Thyroid gland (tissue), 4 donors: ENCODE results near the gene GALP. TPM values are rescaled to one million over a fixed set of nuclear protein-coding genes. Genes with fewer than 3 reads are reported as not detected.

Experiments used
- DNase-seq, 2 donors: peaks; one replicate each; pipeline ENCODE4 v3.0.0-alpha.2; 2019
- H3K27ac ChIP-seq, 3 donors: fragments of 200-600 bp; sonication (generic); 1 replicate in 2 of 3; 2 replicates in 1 of 3; pipeline ENCODE4 v1.5.1; 2016 to 2019; ENCODE audit warnings: mild to moderate bottlenecking in 1 of 3, moderate library complexity in 1 of 3
- H3K27me3 ChIP-seq: fragments of 200-600 bp; sonication (generic); one replicate; pipeline ENCODE4 v1.5.1; 2019
- H3K36me3 ChIP-seq, 2 donors: fragments of 200-600 bp; sonication (generic); one replicate each; pipeline ENCODE4 v1.5.1; 2016 to 2019
- H3K4me1 ChIP-seq, 2 donors: fragments of 200-600 bp; sonication (generic); one replicate each; pipeline ENCODE4 v1.5.1; 2017 to 2019
- H3K4me3 ChIP-seq, 3 donors: fragments of 200-600 bp; sonication (generic); replicated peaks in 1 of 3; 1 replicate in 2 of 3; 2 replicates in 1 of 3; pipeline ENCODE4 v1.5.1; 2016; ENCODE audit warnings: mild to moderate bottlenecking in 1 of 3
- H3K9me3 ChIP-seq: fragments of 200-600 bp; sonication (generic); one replicate; pipeline ENCODE4 v1.5.1; 2017
- CTCF ChIP-seq, 6 experiments: fragments of 200-600 bp in 3 of 6; fragments of 450-650 bp in 3 of 6; sonication (generic) in 3 of 6; IDR thresholded peaks; one replicate each; pipeline ENCODE4 v1.5.1; 2016 to 2019; ENCODE audit warnings: antibody characterized with exemption in 6 of 6, mild to moderate bottlenecking in 2 of 6, inconsistent platforms in 1 of 6, moderate library complexity in 1 of 6
- POLR2A ChIP-seq, 2 donors: fragments of 450-650 bp; IDR thresholded peaks; one replicate each; pipeline ENCODE4 v1.6.1; 2017; ENCODE audit warnings: antibody characterized with exemption in 2 of 2, mild to moderate bottlenecking in 2 of 2, moderate library complexity in 1 of 2
- WGBS, 2 donors: methylation state at CpG; one replicate each; pipeline ENCODE4 v1.1.5; 2017; 5-methylcytosine and 5-hydroxymethylcytosine counted together
- intact Hi-C: fragments of 100-400 bp; cut with DNase I; formaldehyde crosslinking; loops from one replicate; pipeline ENCODE4 v1.15.1; 2023
- total RNA-seq, 4 donors: library from RNA; depleted of rRNA; stranded (reverse); fragments of >200 nt; gene quantifications; one replicate each; pipeline ENCODE4 v1.2.3, GENCODE V29; 2016

Gene GALP
- total RNA-seq, 4 donors from 2014 or later = not detected

GRCh38 chr19:56142897-56143434 lies 32.8 kb upstream of the GALP start:
- no peak for DNase-seq
- no peaks in the 10 kb centered on the region for H3K9me3 ChIP-seq
- intact Hi-C loops = no loop called here
- TF ChIP-seq CTCF (IDR thresholded peaks at IDR 0.05) = no peak
- TF ChIP-seq POLR2A (IDR thresholded peaks at IDR 0.05) = no peak
- H3K4me1 ChIP-seq = peaks cover 21 to 30% of the 10 kb centered on the region in 2 donors
- peaks cover 9 to 13% of the 10 kb centered on the region in 2 donors for H3K36me3 ChIP-seq
- H3K27ac ChIP-seq = peak overlapping the region; percentile 68 to 85 (median 84)
- H3K27me3 ChIP-seq = no peaks in the 10 kb centered on the region
- 73 to 75% methylated on average over 2 to 3 of the region's 4 CpGs for WGBS, 2 donors
- no peak overlapping the region for H3K4me3 ChIP-seq

- no peak overlapping the region for H3K4me3 ChIP-seq
- H3K27ac ChIP-seq = no peak overlapping the region
- no peak for DNase-seq
- no peak for TF ChIP-seq POLR2A (IDR thresholded peaks at IDR 0.05)
- no peak for TF ChIP-seq CTCF (IDR thresholded peaks at IDR 0.05)
- intact Hi-C loops = no loop called here
- WGBS, 2 donors = 72 to 73% methylated on average over 6 of the region's 6 CpGs
- H3K27me3 ChIP-seq = no peaks in the 10 kb centered on the region
- peaks cover 21 to 24% of the 10 kb centered on the region in 2 donors for H3K4me1 ChIP-seq
- peaks cover 12 to 13% of the 10 kb centered on the region in 2 donors for H3K36me3 ChIP-seq
- no peaks in the 10 kb centered on the region for H3K9me3 ChIP-seq
Measured at GRCh38 chr19:56144376-56144775, 31.4 kb upstream of the GALP start.

- intact Hi-C loops = no loop called here
- Histone ChIP-seq H3K4me3 (no peak overlapping the region), H3K9me3 (no peaks in the 10 kb centered on the region), H3K27ac (no peak overlapping the region), H3K27me3 (no peaks in the 10 kb centered on the region), H3K4me1 (peaks cover 19 to 23% of the 10 kb centered on the region in 2 donors), H3K36me3 (peaks cover 12 to 13% of the 10 kb centered on the region in 2 donors)
- TF ChIP-seq POLR2A (IDR thresholded peaks at IDR 0.05) (no peak), CTCF (IDR thresholded peaks at IDR 0.05) (no peak)
- 88 to 92% methylated on average over 12 of the region's 12 CpGs for WGBS, 2 donors
- DNase-seq = no peak
Measured at GRCh38 chr19:56144831-56145230, 31.0 kb upstream of the GALP start.

GRCh38 chr19:56145698-56146097 lies 30.1 kb upstream of the GALP start:
- Histone ChIP-seq H3K36me3 (peaks cover 12 to 13% of the 10 kb centered on the region in 2 donors), H3K27ac (no peak overlapping the region), H3K27me3 (no peaks in the 10 kb centered on the region), H3K9me3 (no peaks in the 10 kb centered on the region), H3K4me1 (peaks cover 14 to 18% of the 10 kb centered on the region in 2 donors), H3K4me3 (no peak overlapping the region)
- intact Hi-C loops = no loop called here
- 92 to 98% methylated on average over 10 of the region's 10 CpGs for WGBS, 2 donors
- no peak for DNase-seq
- TF ChIP-seq POLR2A (IDR thresholded peaks at IDR 0.05) = no peak
- no peak for TF ChIP-seq CTCF (IDR thresholded peaks at IDR 0.05)

- intact Hi-C loops = no loop called here
- DNase-seq = no peak
- 95 to 97% methylated on average over 31 of the region's 31 CpGs for WGBS, 2 donors
Measured at GRCh38 chr19:56146904-56147303, 28.9 kb upstream of the GALP start.

More at GRCh38 chr19:56146904-56147303, 28.9 kb upstream of the GALP start:
- H3K4me1 ChIP-seq = peaks cover 11 to 15% of the 10 kb centered on the region in 2 donors
- no peak overlapping the region for H3K27ac ChIP-seq
- TF ChIP-seq POLR2A (IDR thresholded peaks at IDR 0.05) (no peak), CTCF (IDR thresholded peaks at IDR 0.05) (no peak)
- H3K27me3 ChIP-seq = no peaks in the 10 kb centered on the region
- no peak overlapping the region for H3K4me3 ChIP-seq
- H3K36me3 ChIP-seq = peaks cover 12 to 13% of the 10 kb centered on the region in 2 donors
- H3K9me3 ChIP-seq = no peaks in the 10 kb centered on the region
